H1 (cell line): ENCODE results near the gene PTPN9. TPM values are rescaled to one million over a fixed set of nuclear protein-coding genes. Genes with fewer than 3 reads are reported as not detected.

Experiments
- CTCF ChIA-PET: fragments of 300-600 bp; sonication (Branson Sonifier 250); formaldehyde crosslinking; loops from one replicate; lab custom pipeline; 2021; ENCODE audit not compliant: partially characterized antibody; lab: Charles Lee
- POLR2A ChIA-PET: fragments of 300-600 bp; sonication (Branson Sonifier 250); formaldehyde crosslinking; loops from one replicate; lab custom pipeline; 2021; ENCODE audit warnings: inconsistent platforms; ENCODE audit not compliant: partially characterized antibody; lab: Charles Lee
- DNase-seq, 2 experiments: peaks; one replicate each; pipeline versions ENCODE4 v3.0.0 to v3.0.0-alpha.2; 2010 to 2022; ENCODE audit warnings: low spot score in 2 of 2, low read depth in 1 of 2, mixed read lengths in 1 of 2
- FAIRE-seq: peaks from 2 replicates; lab custom pipeline; 2011; peaks lifted over from hg19 to GRCh38; lab: Jason Lieb, UNC
- H2AFZ ChIP-seq: 2 replicates; pipeline ENCODE4 v1.8.1; 2012; ENCODE audit warnings: low read length, inconsistent platforms
- H2AK5ac ChIP-seq: 2 replicates; pipeline ENCODE4 v1.6.1; 2013; ENCODE audit warnings: low read depth, low read length
- H2BK120ac ChIP-seq: replicated peaks from 2 replicates; pipeline ENCODE3; 2013; ENCODE audit warnings: low read depth, low read length, inconsistent platforms
- H2BK12ac ChIP-seq: 2 replicates; pipeline ENCODE4 v1.6.1; 2013; ENCODE audit warnings: low read depth, low read length
- H2BK15ac ChIP-seq: 2 replicates; pipeline ENCODE4 v1.6.1; 2013; ENCODE audit warnings: low read length
- H2BK20ac ChIP-seq: 2 replicates; pipeline ENCODE4 v1.6.1; 2013; ENCODE audit warnings: low read length
- H2BK5ac ChIP-seq: 2 replicates; pipeline ENCODE4 v1.6.1; 2013; ENCODE audit warnings: low read depth, low read length
- H3K14ac ChIP-seq: 2 replicates; pipeline ENCODE4 v1.6.1; 2013; ENCODE audit warnings: inconsistent platforms; ENCODE audit not compliant: insufficient read length
- H3K18ac ChIP-seq: 2 replicates; pipeline ENCODE4 v1.6.1; 2013; ENCODE audit warnings: low read length; ENCODE audit errors: extremely low read depth
- H3K23ac ChIP-seq: 2 replicates; pipeline ENCODE4 v1.6.1; 2013; ENCODE audit warnings: inconsistent platforms; ENCODE audit not compliant: insufficient read length
- H3K23me2 ChIP-seq: 2 replicates; pipeline ENCODE4 v1.6.1; 2013; ENCODE audit warnings: low read depth, low read length
- H3K27ac ChIP-seq: 2 replicates; pipeline ENCODE4 v1.6.1; 2011; ENCODE audit warnings: low read depth, low read length, inconsistent platforms
- H3K27me3 ChIP-seq, 4 experiments: replicated peaks in 1 of 4; 1 replicate in 1 of 4; 2 replicates in 3 of 4; pipeline versions ENCODE4 v1.6.1 to v1.8.1; 2011 to 2013; ENCODE audit warnings: low read length in 3 of 4, mild to moderate bottlenecking in 3 of 4, inconsistent platforms in 2 of 4, mixed read lengths in 2 of 4, moderate library complexity in 1 of 4; ENCODE audit not compliant: control insufficient read depth in 3 of 4, insufficient read depth in 3 of 4; ENCODE audit errors: extremely low read depth in 1 of 4
- H3K36me3 ChIP-seq, 4 experiments: 2 replicates each; pipeline versions ENCODE4 v1.6.1 to v1.8.1; 2011 to 2013; ENCODE audit warnings: mild to moderate bottlenecking in 4 of 4, low read length in 3 of 4, moderate library complexity in 2 of 4, control low read depth in 1 of 4, inconsistent platforms in 1 of 4; ENCODE audit not compliant: insufficient read depth in 4 of 4, control insufficient read depth in 2 of 4
- H3K4ac ChIP-seq: replicated peaks from 2 replicates; pipeline ENCODE3; 2013; ENCODE audit warnings: low read length, low read depth, mixed read lengths, inconsistent platforms; ENCODE audit not compliant: insufficient read length
- H3K4me1 ChIP-seq, 4 experiments: replicated peaks in 1 of 4; 1 replicate in 1 of 4; 2 replicates in 3 of 4; pipeline versions ENCODE4 v1.6.1 to v1.8.1; 2011 to 2013; ENCODE audit warnings: low read length in 3 of 4, inconsistent platforms in 2 of 4, mixed read lengths in 1 of 4; ENCODE audit not compliant: insufficient read depth in 4 of 4, control insufficient read depth in 3 of 4
- H3K4me2 ChIP-seq, 2 experiments: 2 replicates each; pipeline versions ENCODE4 v1.6.1 to v1.8.1; 2011 to 2013; ENCODE audit warnings: low read depth in 2 of 2, low read length in 2 of 2, control low read depth in 1 of 2, inconsistent platforms in 1 of 2, mild to moderate bottlenecking in 1 of 2; ENCODE audit not compliant: insufficient read depth in 1 of 2
- H3K4me3 ChIP-seq, 4 experiments: fragments of 200-600, 300-600 bp in 1 of 4; sonication (generic), shearing (Covaris generic), sonication (Bioruptor Twin) in 1 of 4; 2 replicates each; pipeline versions ENCODE4 v1.5.1 to v1.8.1; 2011 to 2016; ENCODE audit warnings: low read length in 4 of 4, low read depth in 3 of 4, control low read depth in 2 of 4, inconsistent platforms in 2 of 4, mild to moderate bottlenecking in 2 of 4, mixed read lengths in 1 of 4, moderate library complexity in 1 of 4; ENCODE audit not compliant: insufficient read depth in 2 of 4; ENCODE audit errors: extremely low read depth in 1 of 4
- H3K56ac ChIP-seq: replicated peaks from 2 replicates; pipeline ENCODE3; 2013; ENCODE audit warnings: low read depth, mild to moderate bottlenecking, mixed read lengths, low read length, inconsistent platforms; ENCODE audit not compliant: insufficient read length
- H3K79me1 ChIP-seq: 2 replicates; pipeline ENCODE4 v1.6.1; 2013; ENCODE audit warnings: low read depth, low read length, control low read depth
- H3K79me2 ChIP-seq, 2 experiments: 2 replicates each; pipeline versions ENCODE4 v1.6.1 to v1.8.1; 2012 to 2013; ENCODE audit warnings: low read length in 2 of 2, mild to moderate bottlenecking in 2 of 2, inconsistent platforms in 1 of 2; ENCODE audit not compliant: insufficient read depth in 2 of 2, control insufficient read depth in 1 of 2
- H3K9ac ChIP-seq, 4 experiments: replicated peaks in 1 of 4; 1 replicate in 1 of 4; 2 replicates in 3 of 4; pipeline versions ENCODE4 v1.6.1 to v1.8.1; 2011 to 2013; ENCODE audit warnings: low read depth in 3 of 4, low read length in 3 of 4, control low read depth in 2 of 4, mild to moderate bottlenecking in 2 of 4, moderate library complexity in 2 of 4, inconsistent platforms in 1 of 4; ENCODE audit errors: extremely low read depth in 1 of 4
- H3K9me3 ChIP-seq, 2 experiments: 2 replicates each; pipeline versions ENCODE4 v1.6.1 to v1.8.1; 2012 to 2013; ENCODE audit warnings: mild to moderate bottlenecking in 2 of 2, moderate library complexity in 2 of 2, control low read depth in 1 of 2, inconsistent platforms in 1 of 2, low read depth in 1 of 2, low read length in 1 of 2, mixed read lengths in 1 of 2; ENCODE audit not compliant: insufficient read depth in 2 of 2
- H4K20me1 ChIP-seq, 2 experiments: replicated peaks in 1 of 2; 2 replicates each; pipeline versions ENCODE3 to v1.8.1; 2011 to 2013; ENCODE audit warnings: inconsistent platforms in 2 of 2, low read length in 2 of 2, mild to moderate bottlenecking in 1 of 2; ENCODE audit not compliant: insufficient read depth in 2 of 2, control insufficient read depth in 1 of 2
- H4K5ac ChIP-seq: 2 replicates; pipeline ENCODE4 v1.6.1; 2013; ENCODE audit warnings: low read length, low read depth, mixed read lengths, inconsistent platforms; ENCODE audit not compliant: insufficient read length
- H4K8ac ChIP-seq: 2 replicates; pipeline ENCODE4 v1.8.0; 2013; ENCODE audit warnings: mild to moderate bottlenecking, moderate library complexity, low read length, inconsistent platforms; ENCODE audit not compliant: insufficient read depth; ENCODE audit errors: extremely low read depth
- H4K91ac ChIP-seq: replicated peaks from 2 replicates; pipeline ENCODE3; 2013; ENCODE audit warnings: low read length, mixed read lengths, inconsistent platforms; ENCODE audit not compliant: insufficient read length
- ASH2L ChIP-seq: fragments of 200-600, 300-600 bp; sonication (generic); IDR thresholded peaks from one replicate; pipeline ENCODE4 v1.7.1; 2017; ENCODE audit warnings: low read length
- ATF3 ChIP-seq: IDR thresholded peaks from 2 replicates; pipeline ENCODE4 v1.6.1; 2011; ENCODE audit warnings: low read depth, mild to moderate bottlenecking, low read length; ENCODE audit not compliant: insufficient read depth
- BRCA1 ChIP-seq: IDR thresholded peaks from 2 replicates; pipeline ENCODE4 v1.6.1; 2012; ENCODE audit warnings: low read depth, low read length, improper control_type of control experiment
- E2F6 ChIP-seq: IDR thresholded peaks from 2 replicates; pipeline ENCODE4 v1.6.1; 2012; ENCODE audit warnings: inconsistent platforms
- EP300 ChIP-seq, 2 experiments: IDR thresholded peaks; 1 replicate in 1 of 2; 2 replicates in 1 of 2; pipeline ENCODE4 v1.6.1; 2011 to 2012; ENCODE audit warnings: low read depth in 2 of 2, low read length in 2 of 2, mild to moderate bottlenecking in 2 of 2, borderline replicate concordance in 1 of 2, inconsistent platforms in 1 of 2, moderate library complexity in 1 of 2
- FOSL1 ChIP-seq: IDR thresholded peaks from 2 replicates; pipeline ENCODE4 v1.6.1; 2011; ENCODE audit warnings: mild to moderate bottlenecking, low read depth, low read length, moderate library complexity; ENCODE audit not compliant: insufficient read depth
- RBBP5 ChIP-seq: IDR thresholded peaks from 2 replicates; pipeline ENCODE4 v1.7.1; 2012; ENCODE audit warnings: low read depth, mild to moderate bottlenecking, inconsistent platforms, low read length, moderate library complexity, borderline replicate concordance
- SIX5 ChIP-seq: IDR thresholded peaks from 2 replicates; pipeline ENCODE4 v1.6.1; 2011; ENCODE audit warnings: mild to moderate bottlenecking, low read depth, low read length
- SP4 ChIP-seq: IDR thresholded peaks from 2 replicates; pipeline ENCODE4 v1.6.1; 2012; ENCODE audit warnings: low read length, inconsistent platforms
- TCF12 ChIP-seq: IDR thresholded peaks from 2 replicates; pipeline ENCODE4 v1.6.1; 2011; ENCODE audit warnings: low read depth, mild to moderate bottlenecking, low read length
- TEAD4 ChIP-seq: IDR thresholded peaks from 2 replicates; pipeline ENCODE4 v1.6.1; 2012; ENCODE audit warnings: low read depth, low read length, inconsistent platforms, mixed read lengths
- WGBS, 2 experiments: shearing (Covaris generic) in 1 of 2; methylation state at CpG; one replicate each; pipeline versions ENCODE4 v1.1.6 to v1.1.7; 2013 to 2015; ENCODE audit warnings: low lambda C conversion rate in 2 of 2, mixed read lengths in 2 of 2, inconsistent platforms in 1 of 2, low coverage in 1 of 2, missing lambda C conversion rate in 1 of 2; ENCODE audit not compliant: insufficient replicate concordance in 2 of 2, insufficient coverage in 1 of 2, insufficient read length in 1 of 2; ENCODE audit errors: extremely low coverage in 1 of 2, missing lambda C conversion rate in 1 of 2; 5-methylcytosine and 5-hydroxymethylcytosine counted together
- polyA plus RNA-seq, 7 experiments: library from polyadenylated mRNA; depleted of rRNA in 3 of 7; stranded (reverse) in 5 of 7; unstranded in 2 of 7; fragments of >200 nt in 5 of 7; fragments of 200-250 nt in 2 of 7; gene quantifications; 1 replicate in 5 of 7; 2 replicates in 1 of 7; 4 replicates in 1 of 7; pipeline versions ENCODE4 v1.2.1 to v1.2.3, GENCODE V29; 2011 to 2013; ENCODE audit warnings: missing spikeins in 2 of 7, mixed read lengths in 2 of 7
- total RNA-seq: library from RNA; stranded (reverse); fragmentation: NEBNext Ultra II Directional; extraction: Animal tissue kit (Norgen Biotek cat#: 25700); gene quantifications from 2 replicates; pipeline ENCODE4 v1.2.1, GENCODE V29; 2021
- TF ChIP-seq, protein P1 (sequence below): IDR thresholded peaks from 2 replicates; pipeline ENCODE4 v1.6.1; 2011; ENCODE audit warnings: low read length, improper control_type of control experiment

PTPN9 gene
- total and polyA plus RNA-seq, 2 of the 8 experiments (the other 6 are each of a cell fraction or from before 2014, with no cell fraction given) = 46.6 to 57.4 TPM

GRCh38 chr15:75502360-75502759 is 76.8 kb downstream of the PTPN9 start:
- no peak overlapping the region for H3K23ac ChIP-seq
- no peaks in the 10 kb centered on the region for H3K4me1 ChIP-seq
- H3K27me3 ChIP-seq = no peaks in the 10 kb centered on the region
- H3K27ac ChIP-seq = no peak overlapping the region
- POLR2A ChIA-PET = no interaction called here
- H3K18ac ChIP-seq = no peak overlapping the region
- no peak overlapping the region for H2AK5ac ChIP-seq
- no peaks in the 10 kb centered on the region for H3K23me2 ChIP-seq
- peaks cover 8 to 44% (median 24%) of the 10 kb centered on the region in 4 experiments for H3K36me3 ChIP-seq
- no peaks in the 10 kb centered on the region for H3K79me2 ChIP-seq
- H3K4me2 ChIP-seq = no peak overlapping the region
- no peak overlapping the region for H3K4me3 ChIP-seq
- H2BK20ac ChIP-seq = no peak overlapping the region
- H4K91ac ChIP-seq = no peak overlapping the region
- no peak overlapping the region for H3K4ac ChIP-seq
- no peak overlapping the region for H3K9ac ChIP-seq
- FAIRE-seq (no peak), DNase-seq (no peak)
- CTCF ChIA-PET = interaction anchor here (0.7 to 1.7 kb wide), 2 partner anchors 46 to 346 kb away, joined by 3 read pairs; no protein-coding TSS in a partner anchor
- no peak overlapping the region for H2BK15ac ChIP-seq
- no peak overlapping the region for H2BK12ac ChIP-seq
- H2BK5ac ChIP-seq = no peak overlapping the region
- peaks cover 5% of the 10 kb centered on the region in 2 experiments; a peak in 3 of 4 replicates for H3K9me3 ChIP-seq
- no peak overlapping the region for H2BK120ac ChIP-seq
- WGBS, 2 experiments = 97% methylated on average over 3 of the region's 8 CpGs; no CpG with 5 or more reads in 1 of the 2 experiments
- H3K56ac ChIP-seq = no peak overlapping the region
- H3K79me1 ChIP-seq = 0 out of 2 replicates have a peak, but pooled peaks cover 3% of the 10 kb centered on the region
- no peak overlapping the region for H4K8ac ChIP-seq
- H2AFZ ChIP-seq = no peak overlapping the region
- no peaks in the 10 kb centered on the region for H4K20me1 ChIP-seq
- H3K14ac ChIP-seq = no peak overlapping the region
- H4K5ac ChIP-seq = no peak overlapping the region
- TF ChIP-seq TEAD4 (no peak), TCF12 (no peak), BRCA1 (no peak), FOSL1 (no peak), ASH2L (no peak), E2F6 (no peak), RBBP5 (no peak), EP300 (IDR thresholded peaks at IDR 0.05; ENCODE audit: borderline replicate concordance in 1 of 2, low read depth in 2 of 2, low read length in 2 of 2) (no peak), SP4 (no peak), ATF3 (no peak), SIX5 (no peak)
- TF ChIP-seq, protein P1, sequence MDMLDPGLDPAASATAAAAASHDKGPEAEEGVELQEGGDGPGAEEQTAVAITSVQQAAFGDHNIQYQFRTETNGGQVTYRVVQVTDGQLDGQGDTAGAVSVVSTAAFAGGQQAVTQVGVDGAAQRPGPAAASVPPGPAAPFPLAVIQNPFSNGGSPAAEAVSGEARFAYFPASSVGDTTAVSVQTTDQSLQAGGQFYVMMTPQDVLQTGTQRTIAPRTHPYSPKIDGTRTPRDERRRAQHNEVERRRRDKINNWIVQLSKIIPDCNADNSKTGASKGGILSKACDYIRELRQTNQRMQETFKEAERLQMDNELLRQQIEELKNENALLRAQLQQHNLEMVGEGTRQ = no peak
